Epithelial cell of prostate (primary cell): ENCODE measurements around the gene RASA1.
"Not testable (repeated sequence)": the region's sequence is repeated elsewhere in the genome, so short reads cannot be mapped to it uniquely, and the experiment has no call there.

Source experiments
- DNase-seq: peaks from one replicate; pipeline ENCODE4 v3.0.0-alpha.2; 2011; ENCODE audit warnings: low read depth, low spot score
- H3K27ac ChIP-seq: fragments of 450-650 bp; 2 replicates; pipeline ENCODE4 v1.5.1; 2017; ENCODE audit warnings: mild to moderate bottlenecking

RASA1 gene

GRCh38 chr5:87277279-87277835, 9.7 kb downstream of the RASA1 start:
- no peak overlapping the region for H3K27ac ChIP-seq
- DNase-seq = no peak

GRCh38 chr5:87278590-87279100, 11.0 kb downstream of the RASA1 start:
- no peak overlapping the region for H3K27ac ChIP-seq
- DNase-seq = no peak

GRCh38 chr5:87282269-87282668, 14.6 kb downstream of the RASA1 start:
- H3K27ac ChIP-seq = no peak overlapping the region
- DNase-seq = no peak

- H3K27ac ChIP-seq, DNase-seq: not testable (repeated sequence)
Measured at GRCh38 chr5:87287266-87287665, 19.6 kb downstream of the RASA1 start.

- peak overlapping the region; percentile 55 for H3K27ac ChIP-seq
- DNase-seq = no peak
Measured at GRCh38 chr5:87298692-87299362, 31.1 kb downstream of the RASA1 start.

- H3K27ac ChIP-seq = peak overlapping the region; percentile 55
- DNase-seq = no peak
Measured at GRCh38 chr5:87300176-87300575, 32.5 kb downstream of the RASA1 start.

- peak overlapping the region; percentile 55 for H3K27ac ChIP-seq
- peak; percentile 80 for DNase-seq
Measured at GRCh38 chr5:87300744-87301143, 33.1 kb downstream of the RASA1 start.

GRCh38 chr5:87302061-87302460, 34.4 kb downstream of the RASA1 start:
- peak; percentile 16 for DNase-seq
- H3K27ac ChIP-seq = peak overlapping the region; percentile 55

GRCh38 chr5:87303324-87303723, 35.6 kb downstream of the RASA1 start:
- no peak for DNase-seq
- H3K27ac ChIP-seq = no peak overlapping the region

GRCh38 chr5:87306090-87306489, 38.4 kb downstream of the RASA1 start:
- H3K27ac ChIP-seq, DNase-seq: not testable (repeated sequence)

GRCh38 chr5:87307796-87308423, 40.2 kb downstream of the RASA1 start:
- no peak overlapping the region for H3K27ac ChIP-seq
- DNase-seq = no peak

GRCh38 chr5:87311405-87312279, 44.0 kb downstream of the RASA1 start:
- no peak for DNase-seq
- no peak overlapping the region for H3K27ac ChIP-seq

GRCh38 chr5:87313216-87313615, 45.5 kb downstream of the RASA1 start:
- no peak overlapping the region for H3K27ac ChIP-seq
- no peak for DNase-seq

- H3K27ac ChIP-seq = no peak overlapping the region
- DNase-seq = no peak
Measured at GRCh38 chr5:87319469-87319868, 51.8 kb downstream of the RASA1 start.

- no peak for DNase-seq
- H3K27ac ChIP-seq = no peak overlapping the region
Measured at GRCh38 chr5:87321605-87322004, 53.9 kb downstream of the RASA1 start.

- no peak overlapping the region for H3K27ac ChIP-seq
- DNase-seq = no peak
Measured at GRCh38 chr5:87322381-87322780, 54.7 kb downstream of the RASA1 start.

- H3K27ac ChIP-seq = no peak overlapping the region
- no peak for DNase-seq
Measured at GRCh38 chr5:87327998-87328397, 60.3 kb downstream of the RASA1 start.

- DNase-seq = no peak
- no peak overlapping the region for H3K27ac ChIP-seq
Measured at GRCh38 chr5:87329114-87329513, 61.4 kb downstream of the RASA1 start.

- no peak overlapping the region for H3K27ac ChIP-seq
- no peak for DNase-seq
Measured at GRCh38 chr5:87339986-87340385, 72.3 kb downstream of the RASA1 start.

- DNase-seq = no peak
- H3K27ac ChIP-seq = no peak overlapping the region
Measured at GRCh38 chr5:87340716-87341115, 73.0 kb downstream of the RASA1 start.

- no peak for DNase-seq
- no peak overlapping the region for H3K27ac ChIP-seq
Measured at GRCh38 chr5:87347272-87347671, 79.6 kb downstream of the RASA1 start.
